NCI-H187 treated with DMSO at 0.1 percent for 48 hours (cell line): ENCODE data around the gene SYTL1.

Source experiments
- DNase-seq: peaks from one replicate; lab custom pipeline; 2025; lab: John Stamatoyannopoulos, UW

SYTL1 gene

DNA sequence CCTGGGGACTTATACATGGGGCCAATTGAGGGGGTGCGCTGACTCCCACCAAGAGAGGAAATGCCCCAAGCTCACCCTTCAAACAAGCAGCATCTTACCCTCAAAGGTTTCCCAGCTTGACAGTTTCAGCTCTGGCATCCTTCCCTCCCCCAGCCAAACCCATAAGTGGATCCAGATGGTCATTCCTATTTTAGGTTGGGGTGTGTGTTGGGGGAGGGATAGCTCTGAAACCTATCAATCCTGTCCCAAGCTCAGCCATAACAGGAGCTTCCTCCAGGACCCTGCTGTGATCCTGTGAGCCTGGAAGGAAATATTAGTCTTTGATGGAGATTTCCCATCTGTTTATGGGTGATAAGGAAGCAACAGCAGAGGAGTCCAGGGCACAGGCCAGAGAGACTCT lies 23.2 kb upstream of the SYTL1 start:
- no peak for DNase-seq

DNA sequence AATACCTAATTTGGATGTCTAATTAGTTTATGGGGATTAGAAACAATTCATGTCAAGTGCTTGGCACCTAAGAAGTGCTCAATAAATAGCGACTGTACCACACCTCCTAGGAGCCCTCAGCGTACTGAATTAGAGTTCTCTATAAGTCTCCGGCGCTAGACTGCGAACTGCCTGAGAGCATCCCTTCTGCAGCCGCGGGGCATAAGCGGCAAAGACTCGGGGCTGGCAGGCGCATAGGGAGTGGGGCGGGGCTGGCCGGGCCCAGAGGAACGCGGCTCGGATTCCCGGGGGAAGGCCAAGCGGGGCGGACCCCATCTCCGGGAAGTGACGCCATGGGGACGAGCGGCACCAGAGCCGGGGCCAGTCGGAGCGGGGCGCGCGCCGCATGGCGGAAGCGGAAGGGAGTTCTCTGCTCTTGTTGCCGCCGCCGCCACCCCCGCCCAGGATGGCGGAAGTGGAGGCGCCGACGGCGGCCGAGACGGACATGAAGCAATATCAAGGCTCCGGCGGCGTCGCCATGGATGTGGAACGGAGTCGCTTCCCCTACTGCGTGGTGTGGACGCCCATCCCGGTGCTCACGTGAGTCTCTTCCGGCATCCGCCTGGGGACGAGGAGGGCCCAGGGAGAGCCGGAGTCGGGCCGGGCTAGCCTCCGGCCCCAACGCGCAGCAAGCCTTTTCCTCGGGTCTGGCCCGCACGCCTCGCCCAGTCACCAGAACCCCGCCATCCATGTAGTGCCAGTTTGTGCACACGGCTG lies 19.8 kb upstream of the SYTL1 start, which contains the start of gene TMEM222:
TMEM222 (plus strand) TSS at position 351 of the 756 bp plus-strand sequence; CDS start at position 386, 35 bp downstream.
- DNase-seq, result peak; percentile 72

DNA sequence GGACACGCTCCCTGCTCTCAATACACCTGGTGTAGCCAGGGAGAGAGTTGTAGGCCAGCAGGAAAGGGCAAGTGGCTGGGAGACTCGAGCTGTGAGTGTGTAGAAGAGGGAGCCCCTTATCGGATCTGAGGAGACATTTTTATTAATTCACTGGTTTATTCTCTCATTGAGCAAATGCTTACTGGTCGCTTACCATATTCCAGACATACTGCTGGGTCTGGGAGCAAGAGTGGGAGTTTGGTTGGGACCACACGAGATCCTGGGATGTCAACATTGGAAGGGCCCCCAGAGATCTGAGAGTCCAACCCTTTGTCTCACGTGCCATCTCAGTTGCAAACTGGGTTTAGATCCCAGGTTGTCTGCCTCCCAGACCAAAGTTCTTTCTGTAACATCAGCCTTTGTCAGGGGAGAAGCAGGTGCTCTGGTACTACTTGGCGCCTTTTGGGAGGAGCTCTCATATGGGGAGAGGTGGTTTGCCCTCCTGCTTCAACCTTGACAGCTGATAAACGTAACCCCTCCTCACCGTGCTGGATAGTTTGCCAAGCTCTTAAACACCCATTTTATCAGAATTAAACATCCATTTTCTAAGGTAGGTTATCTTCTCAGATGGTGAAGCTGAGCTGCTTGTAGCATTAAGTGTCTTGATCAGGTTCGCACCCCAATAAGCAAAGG lies 19.1 kb upstream of the SYTL1 start:
- no peak for DNase-seq

DNA sequence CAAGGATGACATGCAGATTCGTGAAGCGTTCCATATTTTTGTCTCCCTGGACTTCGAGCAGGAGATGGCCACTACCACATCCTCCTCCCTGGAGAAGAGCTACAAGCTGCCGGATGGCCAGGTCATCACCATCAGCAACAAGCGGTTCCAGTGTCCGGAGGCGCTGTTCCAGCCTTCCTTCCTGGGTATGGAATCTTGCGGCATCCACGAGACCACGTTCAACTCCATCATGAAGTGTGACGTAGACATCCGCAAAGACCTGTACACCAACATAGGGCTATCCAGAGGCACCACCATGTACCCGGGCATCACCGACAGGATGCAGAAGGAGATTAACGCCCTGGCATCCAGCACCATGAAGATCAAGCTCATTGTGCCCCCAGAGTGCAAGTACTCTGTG lies 16.5 kb upstream of the SYTL1 start:
- no peak for DNase-seq

DNA sequence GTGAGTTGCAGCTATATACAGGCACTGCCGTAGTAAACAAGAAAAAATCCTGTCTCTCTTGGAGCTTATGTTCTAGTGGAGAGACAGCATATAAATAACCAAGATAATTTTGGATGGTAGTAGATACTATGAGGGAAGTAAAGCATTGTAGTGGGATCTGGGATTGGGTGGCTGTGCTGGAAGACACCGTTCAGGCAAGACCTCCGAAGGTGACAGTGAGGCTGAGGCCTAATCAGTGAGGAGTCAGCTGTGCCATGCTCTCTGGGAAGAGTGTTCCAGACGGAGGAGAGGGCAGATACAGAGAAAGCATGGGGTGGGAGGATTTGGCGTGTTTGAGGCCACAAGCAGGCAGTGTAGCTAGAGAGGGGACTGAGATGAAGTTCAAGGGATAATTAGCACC lies 13.9 kb upstream of the SYTL1 start:
- no peak for DNase-seq

DNA sequence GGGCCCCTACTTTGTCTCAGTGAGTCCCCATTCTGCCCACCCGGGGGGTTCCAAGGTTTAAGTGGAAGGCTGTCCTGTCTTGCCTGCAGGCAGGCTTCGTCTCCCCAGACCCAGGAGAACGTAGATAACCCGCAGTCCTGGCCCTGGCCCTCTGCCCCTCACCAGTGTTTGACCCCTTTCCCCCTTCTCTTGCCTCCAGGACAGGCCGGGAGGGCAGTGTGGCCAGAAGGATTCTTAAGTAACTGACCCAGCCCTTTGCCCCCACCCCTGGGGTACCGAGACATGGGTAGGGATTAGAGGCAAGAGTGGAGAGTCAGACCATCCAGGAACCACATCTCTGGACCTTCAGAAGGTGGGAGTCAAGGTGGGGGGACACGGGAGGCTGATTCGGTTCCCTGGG lies 11.0 kb upstream of the SYTL1 start:
- no peak for DNase-seq

DNA sequence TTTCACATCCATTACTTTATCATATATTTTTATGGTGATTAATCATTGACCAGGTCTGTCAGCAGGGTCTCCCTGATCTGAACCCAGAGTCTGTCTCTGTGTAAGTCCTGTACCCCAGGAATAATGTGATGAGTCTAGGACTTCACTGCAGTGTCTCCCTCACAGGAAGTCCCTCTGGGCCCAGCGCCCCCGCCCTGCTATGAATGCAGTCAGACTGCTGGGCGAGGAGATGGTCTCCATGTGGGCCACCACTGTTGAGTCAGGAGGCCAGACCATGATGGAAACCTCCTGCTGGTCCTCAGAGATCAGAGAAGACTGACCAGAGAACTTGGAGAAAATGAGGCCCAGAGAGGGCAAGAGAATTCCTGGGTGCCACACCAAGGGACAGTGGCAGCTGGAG lies 10.4 kb upstream of the SYTL1 start:
- DNase-seq, result no peak

DNA sequence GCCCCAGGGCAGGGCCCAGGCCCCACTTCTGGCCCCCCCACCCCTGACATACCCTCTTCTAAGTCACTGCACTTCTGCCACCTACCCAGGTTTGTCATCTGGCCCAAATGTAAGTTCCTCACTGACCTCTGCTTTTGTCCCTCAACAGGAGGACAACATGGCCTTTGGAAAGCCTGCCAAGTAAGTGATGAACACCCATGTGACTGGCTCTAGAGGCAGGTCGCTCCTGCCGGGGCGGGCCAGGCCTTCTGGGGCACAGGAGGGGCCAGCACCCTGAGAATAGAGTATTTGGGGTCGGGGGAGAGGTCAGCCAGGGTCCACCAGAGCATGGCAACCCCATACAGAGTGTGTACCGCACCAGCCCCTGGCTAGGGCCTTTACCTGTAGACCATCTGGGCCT lies 9.9 kb upstream of the SYTL1 start:
- DNase-seq, result no peak

DNA sequence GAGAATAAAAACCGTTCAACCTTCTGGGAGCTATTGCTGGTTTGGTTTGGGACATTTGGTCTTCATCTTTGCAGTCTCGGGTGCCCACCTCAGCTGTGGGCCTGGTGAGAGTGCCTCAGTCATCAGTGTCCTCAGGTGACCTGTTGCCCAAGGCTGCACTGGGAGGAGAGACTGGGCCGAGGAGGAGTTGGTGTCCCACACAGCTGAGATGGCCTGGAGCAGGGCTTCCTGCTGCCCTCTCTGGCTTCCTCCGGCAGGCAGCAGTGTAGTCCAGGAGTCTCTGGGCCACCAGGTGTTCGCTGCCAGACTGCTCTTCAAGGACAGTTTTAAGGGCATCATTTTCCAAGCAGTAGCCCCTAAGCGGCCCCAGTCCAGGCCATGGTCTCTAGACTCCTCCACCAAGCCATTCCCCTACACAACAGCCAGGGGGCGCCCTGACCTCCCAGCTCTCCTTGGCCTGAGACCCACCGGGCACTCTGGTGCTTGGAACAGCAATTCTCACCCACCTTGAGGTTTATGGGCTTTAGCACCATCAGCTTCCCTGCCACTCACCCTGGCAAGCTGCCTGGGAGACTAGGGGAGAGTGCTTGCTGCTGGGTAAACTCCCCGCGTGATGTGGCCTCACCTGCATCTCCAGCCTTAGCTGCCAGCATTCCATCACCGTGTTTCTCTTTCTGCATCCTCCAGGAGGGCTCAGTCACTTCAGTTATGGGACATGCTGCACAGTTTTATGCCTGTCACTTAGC lies 9.1 kb upstream of the SYTL1 start:
- no peak for DNase-seq

DNA sequence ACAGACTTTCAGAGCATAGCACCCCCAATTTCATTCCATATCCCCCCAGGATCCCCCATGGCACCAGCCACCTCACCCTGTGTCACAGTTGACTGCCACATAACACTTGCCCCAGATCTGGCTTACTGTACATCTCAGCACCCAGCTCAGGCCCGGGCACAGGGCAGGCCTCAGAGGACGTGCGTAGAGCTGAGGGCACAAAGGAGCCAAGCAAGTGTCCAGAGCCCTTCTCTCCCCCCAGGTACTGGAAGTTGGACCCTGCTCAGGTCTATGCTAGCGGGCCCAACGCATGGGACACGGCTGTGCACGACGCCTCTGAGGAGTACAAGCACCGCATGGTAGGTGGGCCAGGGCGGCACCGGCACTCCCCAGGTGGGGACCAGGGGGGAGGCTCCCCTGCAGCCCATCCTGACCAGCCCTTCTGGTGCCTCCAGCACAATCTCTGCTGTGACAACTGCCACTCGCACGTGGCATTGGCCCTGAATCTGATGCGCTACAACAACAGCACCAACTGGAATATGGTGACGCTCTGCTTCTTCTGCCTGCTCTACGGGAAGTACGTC lies 8.0 kb upstream of the SYTL1 start:
- DNase-seq, result no peak

DNA sequence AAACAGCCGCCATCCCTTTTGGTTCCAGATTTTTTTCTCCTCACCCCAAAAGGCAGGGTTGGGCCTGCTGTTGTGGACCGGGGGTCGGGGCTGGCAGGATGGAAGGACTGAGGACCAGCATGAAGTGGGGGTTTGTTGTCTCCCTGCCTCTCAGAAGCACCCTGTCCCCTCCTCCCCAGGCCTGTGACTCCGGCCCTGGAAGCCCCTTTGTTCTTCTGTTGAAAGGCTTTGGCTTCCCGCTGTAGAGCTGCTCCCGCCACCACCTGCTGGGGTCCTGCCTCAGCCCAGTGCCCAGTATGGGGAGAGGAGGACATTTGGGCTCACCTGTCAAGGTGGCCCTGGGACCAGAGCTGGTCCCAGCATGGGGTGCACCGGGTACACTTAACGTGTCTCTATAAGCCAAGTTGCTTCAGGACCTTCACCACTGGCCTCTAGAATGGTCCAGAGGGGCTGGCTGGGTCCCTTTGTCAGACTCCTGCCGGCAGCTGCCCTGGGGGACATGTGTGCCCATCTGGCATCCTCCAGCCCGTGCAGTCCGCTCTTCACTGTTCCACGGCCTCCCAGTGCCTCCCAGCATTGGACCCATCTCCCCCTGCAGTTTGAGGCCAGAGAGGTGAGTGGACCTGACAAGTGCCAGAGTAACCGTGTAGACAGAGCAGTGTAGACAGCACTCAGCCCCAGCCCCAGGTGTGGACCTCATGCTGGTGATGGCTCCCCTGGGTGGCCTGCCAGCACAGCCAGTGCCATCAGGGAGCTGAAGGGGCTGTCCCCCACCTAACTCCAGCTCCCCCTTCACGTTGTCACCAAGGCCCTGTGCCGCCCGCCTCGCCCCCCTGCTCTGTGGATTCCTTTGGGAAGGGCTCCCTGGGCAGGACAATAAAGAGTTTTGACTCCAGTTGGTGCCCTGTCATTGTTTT lies 6.1 kb upstream of the SYTL1 start:
- DNase-seq, result no peak

DNA sequence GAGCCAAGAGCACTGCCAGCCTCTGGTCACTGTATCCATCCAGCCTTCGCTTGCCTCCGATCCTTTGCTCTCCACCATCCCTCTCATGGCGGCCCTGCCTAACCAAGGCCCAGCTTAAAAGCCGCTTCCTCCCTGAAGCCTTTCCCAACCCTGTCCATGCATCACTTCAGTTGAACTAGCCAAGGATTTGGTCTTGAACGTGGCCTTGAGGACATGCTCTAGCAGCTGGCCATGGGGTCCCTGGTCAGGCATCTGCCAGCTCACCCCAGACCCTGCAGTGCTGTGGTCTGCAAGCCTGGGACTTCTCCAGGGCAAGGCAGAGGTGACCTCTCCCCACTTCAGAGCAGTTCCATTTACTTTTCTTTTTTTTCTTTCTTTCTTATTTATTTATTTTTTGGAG lies 5.1 kb upstream of the SYTL1 start:
- DNase-seq, result no peak

DNA sequence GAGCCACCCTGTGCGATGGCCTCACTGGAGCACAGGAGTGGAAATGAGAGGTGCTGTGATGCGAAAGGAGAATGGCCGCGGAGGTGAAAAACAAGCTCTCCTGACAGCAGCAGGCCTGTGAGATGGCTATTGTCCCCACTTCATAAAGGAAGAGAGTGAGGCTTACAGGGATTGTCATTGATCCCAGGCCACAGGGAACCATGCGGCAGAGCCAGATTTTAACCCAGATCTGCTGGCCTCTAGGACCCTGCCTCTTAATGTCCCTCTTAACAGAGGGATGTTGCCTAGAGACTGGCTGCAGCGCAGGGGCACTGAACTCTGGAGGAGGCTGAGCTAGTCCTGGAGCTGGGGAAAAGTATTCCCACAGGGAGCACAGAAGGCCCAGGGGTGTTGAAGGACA lies 3.1 kb upstream of the SYTL1 start:
- no peak for DNase-seq

DNA sequence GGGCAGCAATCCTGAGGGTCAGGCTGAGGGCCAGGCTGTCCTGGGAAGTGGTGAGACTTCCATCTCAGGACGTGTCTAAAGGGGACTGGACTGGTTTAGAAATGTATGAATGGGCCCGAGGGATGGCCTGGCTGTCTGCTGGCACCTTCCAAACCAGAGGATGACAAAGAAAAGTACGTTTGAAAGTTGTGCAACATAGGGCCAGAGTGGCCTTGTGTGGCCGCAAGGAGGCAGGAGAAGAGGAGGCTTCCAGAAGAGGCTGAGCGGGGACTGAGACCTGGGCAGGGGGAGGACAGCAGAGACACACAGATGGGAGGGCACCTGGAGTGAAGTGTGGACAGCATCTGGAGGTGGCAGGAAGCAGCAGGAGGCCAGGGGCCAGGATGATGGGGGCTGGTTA lies 2.6 kb upstream of the SYTL1 start:
- no peak for DNase-seq

DNA sequence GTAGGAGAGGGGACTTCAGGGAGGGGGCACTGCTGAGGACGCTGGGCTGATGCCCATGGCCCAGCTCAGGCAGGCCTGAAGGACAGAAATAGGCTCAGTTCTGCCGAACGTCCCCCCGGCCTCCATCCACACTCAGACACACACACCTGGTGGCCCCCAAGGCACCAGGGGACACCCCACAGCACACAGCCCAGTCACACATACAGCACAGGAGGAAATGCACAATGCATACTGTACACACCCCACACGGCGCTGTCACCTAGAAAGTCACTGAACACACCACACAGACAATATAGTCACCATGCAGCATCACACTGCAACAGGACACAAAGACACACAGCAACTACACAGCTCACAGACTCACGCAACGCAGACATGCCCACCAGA lies 562 bp downstream of the SYTL1 start:
- DNase-seq, result no peak

DNA sequence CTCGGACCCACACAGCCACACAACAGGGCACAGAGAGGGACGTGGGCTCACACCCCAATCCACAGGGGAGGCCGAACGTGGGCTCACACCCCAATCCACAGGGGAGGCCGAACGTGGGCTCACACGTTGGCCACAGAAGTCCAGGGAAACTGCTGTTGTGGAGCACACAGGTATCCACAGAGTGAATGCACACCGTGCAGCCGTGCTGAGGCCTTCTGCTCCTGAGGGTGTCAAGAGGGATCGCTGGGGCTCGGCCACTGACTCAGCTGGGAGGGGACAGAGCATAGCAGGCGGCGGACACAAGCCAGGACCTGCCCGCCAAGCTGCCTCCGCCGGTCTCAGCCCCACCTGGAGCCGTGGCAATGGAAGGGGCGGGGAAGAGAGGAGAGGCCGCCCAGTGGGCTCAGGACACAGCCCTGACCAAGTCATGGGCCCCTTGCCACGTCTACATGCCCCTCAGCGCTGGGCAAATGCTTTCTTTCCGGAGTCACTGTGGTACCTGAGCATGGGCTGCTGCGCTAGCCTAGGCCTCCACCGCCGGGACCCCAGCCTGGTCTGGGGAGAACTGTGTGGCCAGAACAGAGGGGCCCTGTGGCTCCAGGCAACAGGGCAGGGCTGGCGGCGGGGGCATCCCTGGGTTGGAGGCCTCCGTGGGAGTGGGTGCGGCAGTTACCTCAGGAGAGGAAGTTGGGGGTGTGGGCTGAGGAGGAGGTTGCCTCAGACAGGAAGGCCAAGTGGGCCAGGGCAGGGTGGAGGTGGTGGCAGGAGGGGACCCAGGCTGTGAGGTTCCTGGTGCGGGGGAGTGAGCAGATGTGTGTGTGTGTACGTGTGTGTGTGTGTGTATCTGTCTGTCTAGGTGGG lies 1.2 kb downstream of the SYTL1 start:
- peak; percentile 26 for DNase-seq

DNA sequence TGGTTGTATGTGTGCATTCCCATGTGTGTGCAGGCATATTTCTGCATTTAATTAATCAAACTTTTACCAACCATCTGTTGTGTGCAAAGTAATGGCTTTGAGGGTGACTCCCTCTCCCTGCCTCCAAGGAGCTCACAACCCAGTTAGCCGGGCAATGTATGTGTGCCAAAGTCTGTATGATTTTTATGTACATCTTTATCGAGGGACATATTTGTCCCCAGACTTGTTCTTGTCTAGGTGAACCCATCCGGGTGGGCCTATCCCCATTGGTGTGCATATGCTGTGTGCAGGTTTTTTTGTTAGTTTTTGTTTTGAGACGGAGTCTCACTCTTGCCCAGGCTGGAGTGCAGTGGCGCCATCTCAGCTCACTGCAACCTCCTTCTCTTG lies 1.8 kb downstream of the SYTL1 start:
- no peak for DNase-seq

DNA sequence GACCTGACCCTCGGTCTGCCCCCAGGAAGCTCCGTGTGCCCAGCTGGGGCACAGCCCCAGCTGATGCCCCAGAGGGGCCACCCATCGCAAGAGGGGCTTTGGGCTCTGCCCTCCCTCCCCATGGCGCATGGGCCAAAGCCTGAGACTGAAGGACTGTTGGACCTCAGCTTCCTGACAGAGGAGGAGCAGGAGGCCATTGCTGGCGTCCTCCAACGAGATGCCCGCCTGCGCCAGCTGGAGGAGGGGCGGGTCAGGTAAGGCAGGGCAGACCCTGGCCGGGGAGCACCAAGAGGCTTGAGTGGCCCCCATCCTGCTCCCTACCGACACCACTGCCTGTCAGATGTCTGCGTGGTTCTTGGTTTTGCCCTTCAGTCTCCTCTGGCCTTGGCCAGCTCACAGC lies 3.5 kb downstream of the SYTL1 start:
- no peak for DNase-seq

DNA sequence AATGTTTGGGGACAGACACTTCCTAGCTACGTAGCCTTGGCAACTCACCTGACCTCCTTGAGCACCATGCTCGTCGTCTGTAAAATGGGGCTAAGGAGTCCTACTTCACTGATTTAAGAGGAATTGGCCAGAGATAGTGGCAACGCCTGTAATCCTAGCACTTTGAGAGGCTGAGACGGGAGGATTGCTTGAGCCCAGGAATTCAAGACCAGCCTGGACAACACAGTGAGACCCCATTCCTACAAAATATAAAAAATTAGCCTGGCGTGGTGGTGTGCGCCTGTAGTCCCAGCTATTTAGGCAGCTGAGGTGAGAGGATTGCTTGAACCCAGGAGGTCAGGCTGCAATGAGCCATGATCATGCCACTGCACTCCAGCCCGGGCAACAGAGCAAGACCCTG lies 4.5 kb downstream of the SYTL1 start:
- DNase-seq, result no peak

DNA sequence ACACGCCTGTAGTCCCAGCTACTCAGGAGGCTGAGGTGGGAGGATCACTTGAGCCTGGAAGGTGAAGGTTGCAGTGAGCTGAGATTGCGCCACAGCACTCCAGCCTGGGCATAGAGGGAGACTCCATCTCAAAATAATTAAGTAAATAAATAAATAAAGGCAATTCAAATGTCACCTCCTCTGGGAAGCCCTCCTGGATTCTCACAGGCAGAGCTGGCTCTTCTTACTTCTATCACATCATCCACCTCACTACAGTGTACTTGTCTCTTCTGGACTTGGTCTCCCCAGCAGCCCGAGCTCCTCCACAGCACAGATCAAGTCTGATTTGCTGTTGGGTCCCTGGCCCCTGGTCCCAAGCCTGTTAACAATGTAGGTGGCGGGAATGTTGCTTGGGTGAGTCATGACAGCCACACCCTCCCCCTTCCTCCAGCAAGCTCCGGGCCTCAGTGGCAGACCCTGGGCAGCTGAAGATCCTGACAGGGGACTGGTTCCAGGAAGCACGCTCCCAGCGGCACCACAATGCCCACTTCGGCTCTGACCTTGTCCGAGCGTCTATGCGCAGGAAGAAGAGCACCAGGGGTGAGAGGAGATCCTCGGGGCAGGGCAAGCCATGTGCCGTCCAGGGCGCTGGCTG lies 5.3 kb downstream of the SYTL1 start:
- no peak for DNase-seq
